HL-60 (cell line): Measurements from ENCODE around the gene NKX3-2.

Experiments used
- DNase-seq, 2 experiments: peaks; one replicate each; pipeline ENCODE4 v3.0.0-alpha.2; 2010 to 2020; ENCODE audit warnings: low read depth in 1 of 2, low spot score in 1 of 2
- H3K27ac ChIP-seq: fragments of 250-450 bp; sonication (Bioruptor Pico); replicated peaks from 2 replicates; pipeline ENCODE4 v1.5.1; 2020; ENCODE audit warnings: mild to moderate bottlenecking, moderate library complexity
- H3K27me3 ChIP-seq: fragments of 250-450 bp; sonication (Bioruptor Pico); 2 replicates; pipeline ENCODE4 v1.5.1; 2021; ENCODE audit warnings: mild to moderate bottlenecking, moderate library complexity; ENCODE audit not compliant: insufficient read depth, poor library complexity, severe bottlenecking
- H3K4me3 ChIP-seq: replicated peaks from 2 replicates; pipeline ENCODE4 v1.5.1; 2011; ENCODE audit warnings: mild to moderate bottlenecking, control low read depth, low read length; ENCODE audit not compliant: insufficient read depth
- CTCF ChIP-seq: IDR thresholded peaks from one replicate; pipeline ENCODE4 v1.5.1; 2011; ENCODE audit warnings: low read length, control low read depth, inconsistent platforms; ENCODE audit not compliant: insufficient read depth
- GABPA ChIP-seq: IDR thresholded peaks from 2 replicates; pipeline ENCODE4 v1.6.1; 2012; ENCODE audit warnings: low read depth
- POLR2AphosphoS5 ChIP-seq: IDR thresholded peaks from 2 replicates; pipeline ENCODE4 v1.6.1; 2012; ENCODE audit warnings: low read depth
- REST ChIP-seq: IDR thresholded peaks from 2 replicates; pipeline ENCODE4 v1.6.1; 2012; ENCODE audit warnings: low read depth; ENCODE audit not compliant: insufficient replicate concordance
- SPI1 ChIP-seq: IDR thresholded peaks from 2 replicates; pipeline ENCODE4 v1.6.1; 2012; ENCODE audit warnings: low read depth, mild to moderate bottlenecking, borderline replicate concordance

NKX3-2 gene

GRCh38 chr4:13504374-13504773, 39.9 kb downstream of the NKX3-2 start:
- DNase-seq, result no peak
- Histone ChIP-seq H3K27me3 (no peaks in the 10 kb centered on the region), H3K27ac (no peak overlapping the region), H3K4me3 (no peak overlapping the region)
- no peak for TF ChIP-seq POLR2AphosphoS5
- TF ChIP-seq CTCF, result no peak
- no peak for TF ChIP-seq SPI1
- TF ChIP-seq REST, result no peak
- TF ChIP-seq GABPA, result no peak

- Histone ChIP-seq H3K27me3 (no peaks in the 10 kb centered on the region), H3K4me3 (no peak overlapping the region), H3K27ac (peak overlapping the region; percentile 54)
- TF ChIP-seq POLR2AphosphoS5 (no peak), SPI1 (peak; percentile 95)
- DNase-seq, result no peak
Observed at GRCh38 chr4:13498469-13498868, 45.8 kb downstream of the NKX3-2 start.

- no peak overlapping the region for H3K4me3 ChIP-seq
- DNase-seq, result no peak
- no peaks in the 10 kb centered on the region for H3K27me3 ChIP-seq
- no peak overlapping the region for H3K27ac ChIP-seq
- no peak for TF ChIP-seq SPI1
- no peak for TF ChIP-seq REST
- TF ChIP-seq POLR2AphosphoS5, result no peak
- TF ChIP-seq GABPA, result no peak
- no peak for TF ChIP-seq CTCF
Observed at GRCh38 chr4:13496605-13497004, 47.7 kb downstream of the NKX3-2 start.

GRCh38 chr4:13495753-13496152, 48.6 kb downstream of the NKX3-2 start:
- DNase-seq, result no peak
- TF ChIP-seq REST (no peak), GABPA (no peak), CTCF (no peak), SPI1 (no peak), POLR2AphosphoS5 (no peak)

More at GRCh38 chr4:13495753-13496152, 48.6 kb downstream of the NKX3-2 start:
- no peaks in the 10 kb centered on the region for H3K27me3 ChIP-seq
- no peak overlapping the region for H3K4me3 ChIP-seq
- no peak overlapping the region for H3K27ac ChIP-seq
